GM18873 (cell line): Measurements from ENCODE around the gene RBM10.

Experiments
- ATAC-seq: cut with Tn5 transposase; IDR thresholded peaks from one replicate; pipeline ENCODE4 v1.9.1; 2021; ENCODE audit warnings: mild to moderate bottlenecking, moderate library complexity, moderate number of reproducible peaks; ENCODE audit not compliant: unreplicated experiment, low FRiP score

Gene RBM10

DNA sequence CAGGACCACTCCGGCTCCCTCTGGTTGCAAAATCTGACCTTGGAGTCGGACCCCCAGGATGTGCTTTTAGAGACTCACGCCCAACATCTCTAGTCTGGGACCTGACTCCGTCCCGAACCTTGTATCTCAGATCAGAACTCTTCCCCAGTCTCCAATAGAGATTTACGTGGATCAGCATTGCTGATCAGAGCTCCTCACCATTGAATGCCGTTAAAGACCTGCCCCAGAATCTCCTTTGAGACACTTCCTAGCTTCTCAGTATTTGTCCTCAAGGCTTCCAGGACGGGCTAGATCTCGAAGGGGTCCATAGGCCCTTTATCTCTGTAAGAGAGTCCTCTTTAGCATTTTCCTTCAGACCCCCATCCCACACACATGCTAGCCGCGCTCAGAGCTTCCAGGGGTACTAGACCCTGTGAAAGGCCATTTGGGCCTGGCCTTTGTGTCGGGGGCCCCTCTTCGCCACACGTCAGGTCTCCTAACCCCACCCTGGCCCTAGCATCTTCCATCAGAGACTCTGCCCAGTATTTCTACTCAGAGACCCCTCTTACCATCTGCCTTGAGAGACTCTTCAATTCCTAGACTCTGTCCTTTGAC is 49.3 kb downstream of the RBM10 start:
- no peak for ATAC-seq

DNA sequence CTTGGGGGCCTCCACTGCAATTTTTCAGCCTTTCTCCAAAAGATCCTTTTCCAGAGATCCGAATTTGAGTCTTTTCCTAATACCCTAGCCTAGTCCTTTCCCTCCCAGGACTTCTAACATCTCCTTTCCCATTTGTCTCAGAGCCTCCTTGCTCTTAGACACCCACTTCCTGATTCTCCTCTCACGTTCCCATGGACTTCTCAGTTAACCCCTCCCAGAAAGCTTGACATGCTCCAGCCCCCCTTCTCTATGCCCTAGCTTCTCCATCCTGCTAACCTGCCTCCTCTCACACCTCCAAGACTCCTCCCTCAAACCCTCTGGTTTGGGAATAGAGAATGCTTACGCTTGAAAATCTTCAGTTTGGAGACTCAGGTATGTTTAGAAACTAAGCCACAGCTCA is 51.1 kb downstream of the RBM10 start:
- no peak for ATAC-seq

DNA sequence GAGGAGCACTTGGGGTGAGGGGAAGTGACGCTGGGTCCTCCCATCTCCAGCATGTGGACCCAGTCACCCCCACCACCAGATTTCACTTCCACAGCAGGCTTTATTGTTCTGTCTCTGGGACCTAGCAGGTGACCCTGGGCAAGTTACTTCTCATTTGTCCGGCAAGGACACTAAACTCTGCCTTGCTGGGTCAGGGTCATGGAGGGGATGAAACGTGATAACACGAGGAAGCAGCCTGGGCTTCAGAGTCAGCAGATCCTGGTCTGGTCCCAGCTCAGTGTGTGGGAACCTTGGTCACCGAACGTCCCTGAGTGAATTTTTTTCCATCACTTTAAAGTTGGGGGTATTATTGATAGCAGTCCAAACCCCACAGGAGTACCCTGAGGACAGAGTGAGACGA is 52.5 kb downstream of the RBM10 start:
- ATAC-seq = no peak

DNA sequence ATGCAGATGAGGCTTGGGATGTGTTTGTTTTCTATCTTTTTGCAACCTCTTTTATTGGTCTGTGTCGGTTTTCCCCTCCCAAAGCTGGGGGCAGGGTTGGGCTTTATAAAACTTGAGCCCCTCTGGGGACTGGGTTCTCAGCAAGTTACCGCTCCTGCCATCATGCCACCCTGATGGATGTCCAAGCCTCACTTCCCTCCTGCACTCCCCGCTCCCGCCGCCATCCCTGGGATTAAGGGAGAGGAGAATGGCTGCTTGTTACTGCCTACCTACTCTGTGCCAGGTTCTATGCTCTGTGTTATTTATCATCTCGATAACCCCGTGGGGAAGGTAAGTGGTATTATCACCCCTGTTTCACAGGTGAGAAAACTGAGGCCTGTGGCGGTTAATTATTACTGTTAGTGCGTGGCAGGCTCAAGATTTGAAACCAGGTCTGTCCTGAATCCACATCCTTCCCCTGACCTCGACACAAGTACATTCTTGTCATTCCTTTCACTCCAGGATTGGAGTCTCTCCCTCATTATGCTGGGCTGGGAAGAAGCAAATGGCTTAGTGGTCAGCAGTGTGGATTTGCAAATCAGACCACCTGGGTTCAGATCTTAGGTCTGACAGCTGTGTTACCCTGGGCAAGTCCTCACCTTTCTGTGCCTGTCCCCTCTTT is 53.1 kb downstream of the RBM10 start:
- no peak for ATAC-seq

DNA sequence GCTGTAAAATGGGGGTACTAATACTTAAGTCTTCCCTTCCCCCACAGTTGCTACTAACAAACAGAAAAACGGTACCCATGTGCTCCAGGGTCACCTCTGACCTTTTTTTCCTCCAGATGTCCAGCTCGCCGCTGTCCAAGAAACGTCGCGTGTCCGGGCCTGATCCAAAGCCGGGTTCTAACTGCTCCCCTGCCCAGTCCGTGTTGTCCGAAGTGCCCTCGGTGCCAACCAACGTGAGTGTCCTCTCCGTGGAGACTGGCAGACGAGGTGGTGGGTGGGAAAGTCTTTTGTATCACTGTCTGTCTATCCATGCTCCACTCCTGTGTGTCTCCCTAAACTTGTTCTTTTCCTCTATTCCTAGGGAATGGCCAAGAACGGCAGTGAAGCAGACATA is 53.7 kb downstream of the RBM10 start:
- no peak for ATAC-seq

DNA sequence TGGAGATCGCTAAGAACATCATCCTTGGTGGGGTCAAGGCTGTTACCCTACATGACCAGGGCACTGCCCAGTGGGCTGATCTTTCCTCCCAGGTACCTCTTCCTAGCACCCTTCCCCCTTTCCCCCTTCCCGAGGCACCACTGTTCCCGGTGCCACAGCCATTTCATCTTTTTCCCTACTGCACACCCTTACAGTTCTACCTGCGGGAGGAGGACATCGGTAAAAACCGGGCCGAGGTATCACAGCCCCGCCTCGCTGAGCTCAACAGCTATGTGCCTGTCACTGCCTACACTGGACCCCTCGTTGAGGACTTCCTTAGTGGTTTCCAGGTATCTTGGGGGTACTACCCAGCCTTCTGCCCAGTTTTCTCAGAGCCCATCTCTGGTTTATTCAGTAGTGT is 54.3 kb downstream of the RBM10 start:
- no peak for ATAC-seq

DNA sequence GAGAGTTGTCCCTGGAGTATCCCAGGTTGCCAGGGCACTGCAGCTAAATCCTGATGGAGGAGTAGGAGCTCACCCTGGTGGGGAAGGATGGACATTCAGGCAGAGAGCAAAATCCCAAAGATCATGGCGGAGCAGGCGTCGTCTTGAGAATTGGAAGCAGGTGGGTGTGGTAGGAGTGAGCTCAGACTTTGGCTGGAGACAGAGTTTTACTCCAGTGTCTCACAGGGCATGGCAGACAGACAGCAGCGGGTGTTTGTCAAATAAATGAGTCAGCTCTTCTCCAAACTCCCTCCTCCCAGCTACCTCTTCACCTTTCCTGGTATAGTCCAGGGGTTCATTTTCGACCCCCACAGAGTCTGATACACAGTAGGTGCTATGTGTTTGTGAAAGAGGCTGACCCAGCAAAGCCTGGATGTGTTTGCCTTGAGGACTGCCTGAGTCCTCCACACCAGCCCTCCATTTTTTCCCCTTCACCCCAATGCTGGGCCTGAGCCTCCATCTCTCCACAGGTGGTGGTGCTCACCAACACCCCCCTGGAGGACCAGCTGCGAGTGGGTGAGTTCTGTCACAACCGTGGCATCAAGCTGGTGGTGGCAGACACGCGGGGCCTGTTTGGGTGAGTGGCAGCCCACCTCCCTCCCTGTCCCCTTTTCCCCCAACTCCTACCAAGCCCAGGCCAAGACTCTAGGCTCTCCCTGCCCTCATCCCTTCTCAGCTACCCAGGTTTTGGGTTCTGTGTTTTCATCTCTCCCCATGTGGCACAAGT is 55.5 kb downstream of the RBM10 start:
- ATAC-seq = no peak

DNA sequence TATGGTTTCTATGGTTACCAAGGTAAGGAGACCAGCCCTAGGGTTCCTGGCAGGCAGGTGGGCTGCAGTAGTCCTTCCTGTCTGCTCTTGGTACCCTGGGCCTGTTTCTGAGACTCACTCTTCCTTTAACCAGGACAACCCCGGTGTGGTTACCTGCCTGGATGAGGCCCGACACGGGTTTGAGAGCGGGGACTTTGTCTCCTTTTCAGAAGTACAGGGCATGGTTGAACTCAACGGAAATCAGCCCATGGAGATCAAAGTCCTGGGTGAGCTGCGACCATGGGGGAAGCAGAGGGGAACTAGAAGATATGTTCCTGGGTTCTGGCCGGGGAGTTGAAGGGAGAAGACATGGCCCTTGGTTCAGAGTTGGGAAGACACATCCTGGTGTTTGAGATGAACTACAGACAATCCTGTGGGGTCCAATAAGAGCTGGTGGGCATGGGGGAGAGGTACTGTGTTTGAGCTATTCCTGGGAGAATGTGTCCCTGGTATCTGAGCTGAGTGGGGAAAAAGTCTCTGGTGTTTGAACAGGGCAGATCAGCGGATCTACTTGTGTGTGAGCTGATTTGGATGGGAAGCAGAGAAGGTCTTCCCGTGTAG is 56.4 kb downstream of the RBM10 start:
- no peak for ATAC-seq

DNA sequence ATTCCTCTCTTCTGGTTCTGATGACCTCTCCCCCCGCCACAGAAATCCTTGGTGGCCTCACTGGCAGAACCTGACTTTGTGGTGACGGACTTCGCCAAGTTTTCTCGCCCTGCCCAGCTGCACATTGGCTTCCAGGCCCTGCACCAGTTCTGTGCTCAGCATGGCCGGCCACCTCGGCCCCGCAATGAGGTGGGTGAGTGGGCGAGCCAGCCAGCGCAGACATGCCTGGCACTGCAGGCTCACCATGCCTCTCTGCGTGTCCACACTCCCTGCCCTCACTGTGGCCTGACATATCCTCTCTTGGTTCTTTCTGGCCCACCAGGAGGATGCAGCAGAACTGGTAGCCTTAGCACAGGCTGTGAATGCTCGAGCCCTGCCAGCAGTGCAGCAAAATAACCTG is 57.3 kb downstream of the RBM10 start:
- ATAC-seq = no peak

DNA sequence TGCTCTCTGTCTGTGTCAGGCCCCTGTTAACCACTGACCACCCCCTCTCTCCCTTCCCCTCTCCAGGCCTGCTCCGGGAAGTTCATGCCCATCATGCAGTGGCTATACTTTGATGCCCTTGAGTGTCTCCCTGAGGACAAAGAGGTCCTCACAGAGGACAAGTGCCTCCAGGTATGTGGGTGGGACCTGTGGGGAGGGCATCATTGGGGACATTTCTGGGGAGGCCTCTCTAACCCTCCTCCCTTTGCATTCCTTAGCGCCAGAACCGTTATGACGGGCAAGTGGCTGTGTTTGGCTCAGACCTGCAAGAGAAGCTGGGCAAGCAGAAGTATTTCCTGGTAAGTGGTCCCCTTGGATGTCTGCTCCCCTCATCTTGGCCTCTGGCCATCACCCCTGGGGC is 57.9 kb downstream of the RBM10 start:
- no peak for ATAC-seq

DNA sequence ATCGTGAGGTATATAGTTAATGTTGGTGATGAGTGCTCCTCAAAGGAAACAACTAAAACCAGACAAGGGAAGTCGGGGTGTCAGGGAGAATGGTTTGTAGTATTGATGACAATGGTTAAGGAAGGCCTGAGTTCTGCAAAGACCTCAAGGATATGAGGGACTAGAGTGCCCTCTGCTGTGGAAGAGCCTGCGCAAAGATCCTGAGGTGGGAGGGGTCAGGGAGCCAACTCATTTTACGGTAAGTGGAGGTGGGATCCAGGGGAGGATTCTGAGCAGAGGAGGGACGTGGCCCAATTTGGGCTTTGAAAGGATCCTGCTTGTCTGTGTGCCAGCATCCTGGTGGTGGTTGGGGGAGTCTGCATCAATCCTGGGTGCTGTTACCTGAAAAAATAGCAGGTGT is 59.9 kb downstream of the RBM10 start:
- ATAC-seq = no peak

DNA sequence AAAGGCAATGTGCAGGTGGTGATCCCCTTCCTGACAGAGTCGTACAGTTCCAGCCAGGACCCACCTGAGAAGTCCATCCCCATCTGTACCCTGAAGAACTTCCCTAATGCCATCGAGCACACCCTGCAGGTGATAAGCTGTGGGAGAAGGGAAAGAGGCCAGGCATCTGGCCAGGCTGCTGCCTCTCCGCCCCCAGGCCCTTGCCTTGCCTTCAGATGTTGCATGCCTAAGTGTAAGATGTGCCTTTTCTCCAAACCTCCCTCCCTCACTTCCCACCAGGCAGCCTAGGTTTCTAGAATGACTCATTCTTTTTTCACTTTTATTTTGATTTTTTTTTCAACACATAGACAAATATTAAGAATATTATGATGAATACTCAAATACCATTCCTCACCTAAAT is 61.3 kb downstream of the RBM10 start:
- no peak for ATAC-seq

DNA sequence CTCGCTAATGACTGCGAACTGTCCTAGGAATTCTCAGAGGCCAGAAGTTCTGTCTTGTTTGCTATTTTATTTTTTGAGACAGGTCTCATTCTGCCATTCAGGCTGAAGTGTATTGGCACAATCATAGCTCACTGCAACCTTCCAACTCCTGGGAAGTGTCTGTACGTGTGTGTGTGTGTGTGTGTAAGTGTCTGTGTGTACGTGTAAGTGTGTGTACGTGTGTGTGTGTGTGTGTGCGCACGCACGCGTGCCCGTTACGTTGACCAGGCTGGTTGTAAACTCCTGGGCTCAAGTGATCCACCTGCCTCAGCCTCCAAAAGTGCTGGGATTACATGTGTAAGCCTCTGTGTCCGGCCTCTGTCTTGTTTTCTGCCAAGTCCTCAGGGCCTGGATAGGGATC is 63.1 kb downstream of the RBM10 start:
- no peak for ATAC-seq

DNA sequence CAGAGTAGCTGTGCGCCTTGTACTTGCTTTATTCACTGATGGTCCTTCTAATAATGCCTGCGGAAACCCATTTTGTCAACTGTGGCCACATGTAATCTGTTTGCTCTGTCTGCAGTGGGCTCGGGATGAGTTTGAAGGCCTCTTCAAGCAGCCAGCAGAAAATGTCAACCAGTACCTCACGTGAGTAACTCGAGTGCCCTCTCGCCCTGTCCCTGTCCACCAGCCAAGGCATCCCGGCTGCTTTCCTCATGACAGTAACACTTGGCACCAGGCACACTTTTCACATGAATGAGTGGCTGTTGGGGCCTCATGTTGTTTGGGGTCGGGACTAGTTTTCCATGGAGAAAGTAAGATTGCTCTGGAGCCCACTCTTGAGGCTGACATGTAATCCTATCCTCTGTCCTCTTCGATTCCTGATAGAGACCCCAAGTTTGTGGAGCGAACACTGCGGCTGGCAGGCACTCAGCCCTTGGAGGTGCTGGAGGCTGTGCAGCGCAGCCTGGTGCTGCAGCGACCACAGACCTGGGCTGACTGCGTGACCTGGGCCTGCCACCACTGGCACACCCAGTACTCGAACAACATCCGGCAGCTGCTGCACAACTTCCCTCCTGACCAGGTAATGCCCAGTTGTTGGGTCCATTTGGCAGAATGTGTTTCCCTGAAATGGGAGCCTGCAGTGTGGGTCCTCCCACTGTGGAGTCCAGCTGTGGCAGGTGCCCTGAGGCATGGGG is 64.7 kb downstream of the RBM10 start:
- ATAC-seq = no peak

DNA sequence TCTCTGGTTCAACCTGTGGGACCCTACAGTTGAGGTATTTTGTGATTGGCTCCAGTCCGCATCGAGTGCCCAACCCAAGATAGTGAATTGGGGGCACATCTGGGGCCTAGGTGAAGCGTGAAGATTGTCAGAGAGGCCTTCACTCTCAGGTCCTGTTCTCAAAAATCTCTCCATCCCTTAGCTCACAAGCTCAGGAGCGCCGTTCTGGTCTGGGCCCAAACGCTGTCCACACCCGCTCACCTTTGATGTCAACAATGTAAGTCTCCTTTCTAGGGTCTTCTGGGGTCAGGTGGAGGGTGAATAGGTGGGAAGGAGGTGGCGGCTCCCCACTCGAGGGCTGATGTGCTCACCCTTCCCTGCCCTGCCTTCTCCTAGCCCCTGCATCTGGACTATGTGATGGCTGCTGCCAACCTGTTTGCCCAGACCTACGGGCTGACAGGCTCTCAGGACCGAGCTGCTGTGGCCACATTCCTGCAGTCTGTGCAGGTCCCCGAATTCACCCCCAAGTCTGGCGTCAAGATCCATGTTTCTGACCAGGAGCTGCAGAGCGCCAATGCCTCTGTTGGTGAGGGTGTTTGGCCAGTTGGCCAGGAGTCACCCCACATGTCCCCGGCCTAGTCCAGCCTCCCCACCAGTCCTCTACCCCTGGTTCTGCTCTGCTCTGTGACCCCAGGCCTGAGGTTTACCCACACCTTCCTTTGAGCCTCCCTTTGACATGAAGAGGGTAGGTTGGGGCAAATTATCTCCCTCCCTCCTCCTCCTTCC is 65.8 kb downstream of the RBM10 start:
- ATAC-seq = no peak

DNA sequence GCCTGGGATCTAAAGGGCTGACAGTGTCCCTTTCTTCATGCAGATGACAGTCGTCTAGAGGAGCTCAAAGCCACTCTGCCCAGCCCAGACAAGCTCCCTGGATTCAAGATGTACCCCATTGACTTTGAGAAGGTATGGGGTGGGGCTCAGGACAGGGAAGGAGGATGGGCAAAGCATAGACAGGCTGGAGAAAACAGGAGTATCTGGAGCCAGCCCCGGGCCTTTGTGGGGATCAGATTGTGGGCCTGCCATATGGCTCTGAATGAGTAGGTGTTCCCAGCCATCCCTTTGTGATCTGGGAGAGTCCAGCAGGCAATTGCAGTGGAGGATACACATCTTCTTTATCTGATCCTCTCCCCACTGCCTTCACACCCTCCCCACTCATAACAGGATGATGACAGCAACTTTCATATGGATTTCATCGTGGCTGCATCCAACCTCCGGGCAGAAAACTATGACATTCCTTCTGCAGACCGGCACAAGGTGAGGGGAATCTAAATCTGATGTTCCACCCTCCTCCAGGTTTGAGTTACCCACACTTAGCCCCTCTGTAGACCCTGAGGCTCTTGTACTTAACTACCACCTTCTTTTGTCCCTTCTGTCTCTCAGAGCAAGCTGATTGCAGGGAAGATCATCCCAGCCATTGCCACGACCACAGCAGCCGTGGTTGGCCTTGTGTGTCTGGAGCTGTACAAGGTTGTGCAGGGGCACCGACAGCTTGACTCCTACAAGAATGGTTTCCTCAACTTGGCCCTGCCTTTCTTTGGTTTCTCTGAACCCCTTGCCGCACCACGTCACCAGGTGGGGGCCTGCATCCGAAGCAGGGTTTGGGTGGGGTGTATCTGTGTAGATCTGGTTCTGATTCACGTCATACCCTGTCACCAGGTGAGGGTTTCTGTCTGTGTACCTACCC is 67.6 kb downstream of the RBM10 start:
- ATAC-seq = no peak

DNA sequence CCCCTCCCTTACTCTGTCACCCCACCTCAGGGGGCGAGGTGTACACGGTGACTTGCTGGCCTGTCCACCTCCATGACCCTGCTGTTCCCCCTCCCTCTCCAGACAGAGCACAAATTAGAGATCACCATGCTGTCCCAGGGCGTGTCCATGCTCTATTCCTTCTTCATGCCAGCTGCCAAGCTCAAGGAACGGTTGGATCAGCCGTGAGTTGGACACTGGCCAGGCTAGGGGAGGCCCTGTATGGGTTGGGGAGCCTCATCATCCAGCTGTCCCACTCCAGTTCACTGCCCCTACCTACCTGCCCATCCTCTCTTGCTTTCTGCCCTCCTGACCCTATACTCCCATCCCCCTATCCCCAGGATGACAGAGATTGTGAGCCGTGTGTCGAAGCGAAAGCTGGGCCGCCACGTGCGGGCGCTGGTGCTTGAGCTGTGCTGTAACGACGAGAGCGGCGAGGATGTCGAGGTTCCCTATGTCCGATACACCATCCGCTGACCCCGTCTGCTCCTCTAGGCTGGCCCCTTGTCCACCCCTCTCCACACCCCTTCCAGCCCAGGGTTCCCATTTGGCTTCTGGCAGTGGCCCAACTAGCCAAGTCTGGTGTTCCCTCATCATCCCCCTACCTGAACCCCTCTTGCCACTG is 69.5 kb downstream of the RBM10 start:
- no peak for ATAC-seq

DNA sequence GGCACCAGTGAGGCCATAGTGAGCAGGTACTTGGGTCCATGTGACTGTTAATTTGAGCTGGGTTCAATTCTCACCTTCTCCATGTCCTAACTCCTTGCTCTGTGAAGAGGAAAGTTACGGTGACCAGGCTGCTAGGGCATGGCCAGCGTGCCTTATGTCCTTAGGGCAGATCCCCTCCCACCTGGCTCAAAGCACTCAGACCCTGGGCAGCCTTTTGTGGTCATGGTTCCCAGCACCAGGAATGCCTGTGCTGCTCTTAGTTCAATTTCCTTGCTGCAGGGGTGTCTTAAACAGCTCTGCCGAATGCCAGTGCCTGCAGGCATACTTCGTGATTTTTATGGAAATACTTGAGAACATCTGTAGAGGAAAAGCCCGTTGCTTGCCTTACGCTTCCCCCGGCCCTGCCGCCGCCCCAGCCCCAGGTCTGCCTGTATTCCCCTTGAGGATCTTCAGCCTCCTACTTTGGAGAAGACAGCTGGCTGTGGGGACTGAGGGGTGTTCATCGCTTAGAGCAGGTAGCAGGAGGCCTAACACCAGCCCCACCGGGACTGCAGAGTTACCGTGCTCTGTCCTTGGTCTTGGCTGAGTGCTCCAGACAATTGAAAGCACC is 70.4 kb downstream of the RBM10 start:
- no peak for ATAC-seq
